Measurements from ENCODE around the gene REXO5.

- TF ChIP-seq CTCF (IDR thresholded peaks at IDR 0.05) (no peak), ZFX (IDR thresholded peaks at IDR 0.05; ENCODE audit: borderline replicate concordance) (no peak)
Observed at GRCh38 chr16:20818929-20819585, 12.7 kb downstream of the REXO5 start.

Data from 22Rv1 (cell line).